ENCODE measurements around the gene AHCYL2.
"Not testable (repeated sequence)": the region's sequence is repeated elsewhere in the genome, so short reads cannot be mapped to it uniquely, and the experiment has no call there.

The AHCYL2 gene

DNA sequence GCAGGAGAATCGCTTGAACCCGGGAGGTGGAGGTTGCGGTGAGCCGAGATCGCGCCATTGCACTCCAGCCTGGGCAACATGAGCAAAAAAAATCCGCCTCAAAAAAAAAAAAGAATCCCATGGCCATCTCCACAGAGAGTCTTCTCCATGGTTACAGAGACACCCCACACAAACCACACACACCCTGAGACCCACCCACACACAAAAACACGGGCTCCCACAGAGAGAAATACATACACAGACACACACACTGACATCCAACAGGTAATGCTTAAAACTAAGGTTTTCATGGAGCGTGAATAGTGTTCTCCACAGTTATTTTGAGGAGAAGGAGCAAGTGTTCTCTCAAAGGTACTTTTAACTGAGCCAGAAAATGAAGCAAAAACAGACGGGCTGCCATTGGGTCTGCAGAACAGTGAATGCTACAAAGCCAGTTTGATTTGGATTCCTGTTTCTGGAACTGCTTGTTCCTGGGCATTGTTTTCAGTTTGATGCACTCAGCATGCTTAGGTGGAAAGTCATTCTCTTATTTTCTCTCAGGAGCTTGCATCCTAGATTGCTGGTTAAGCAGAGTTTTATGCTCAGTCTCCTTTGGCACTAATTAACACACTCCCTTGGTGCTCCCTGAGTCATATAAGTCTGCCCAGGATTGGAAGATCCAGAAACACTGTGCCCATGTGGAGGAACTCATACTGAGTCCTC is 15.4 kb downstream of the AHCYL2 start:
- no peak for DNase-seq
- Histone ChIP-seq H3K36me3 (no peaks in the 10 kb centered on the region), H3K27me3 (no peaks in the 10 kb centered on the region), H3K9me3 (no peaks in the 10 kb centered on the region), H3K4me3 (ENCODE audit: low read depth, low read length) (no peak overlapping the region), H3K4me1 (no peaks in the 10 kb centered on the region)
- TF ChIP-seq, protein P1, sequence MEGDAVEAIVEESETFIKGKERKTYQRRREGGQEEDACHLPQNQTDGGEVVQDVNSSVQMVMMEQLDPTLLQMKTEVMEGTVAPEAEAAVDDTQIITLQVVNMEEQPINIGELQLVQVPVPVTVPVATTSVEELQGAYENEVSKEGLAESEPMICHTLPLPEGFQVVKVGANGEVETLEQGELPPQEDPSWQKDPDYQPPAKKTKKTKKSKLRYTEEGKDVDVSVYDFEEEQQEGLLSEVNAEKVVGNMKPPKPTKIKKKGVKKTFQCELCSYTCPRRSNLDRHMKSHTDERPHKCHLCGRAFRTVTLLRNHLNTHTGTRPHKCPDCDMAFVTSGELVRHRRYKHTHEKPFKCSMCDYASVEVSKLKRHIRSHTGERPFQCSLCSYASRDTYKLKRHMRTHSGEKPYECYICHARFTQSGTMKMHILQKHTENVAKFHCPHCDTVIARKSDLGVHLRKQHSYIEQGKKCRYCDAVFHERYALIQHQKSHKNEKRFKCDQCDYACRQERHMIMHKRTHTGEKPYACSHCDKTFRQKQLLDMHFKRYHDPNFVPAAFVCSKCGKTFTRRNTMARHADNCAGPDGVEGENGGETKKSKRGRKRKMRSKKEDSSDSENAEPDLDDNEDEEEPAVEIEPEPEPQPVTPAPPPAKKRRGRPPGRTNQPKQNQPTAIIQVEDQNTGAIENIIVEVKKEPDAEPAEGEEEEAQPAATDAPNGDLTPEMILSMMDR (IDR thresholded peaks at IDR 0.05; ENCODE audit: low read depth, low read length), result no peak

- TF ChIP-seq, protein P1 (IDR thresholded peaks at IDR 0.05; ENCODE audit: low read depth, low read length), result no peak
- no peaks in the 10 kb centered on the region for H3K36me3 ChIP-seq
- no peaks in the 10 kb centered on the region for H3K4me1 ChIP-seq
- DNase-seq, result no peak
- H3K27me3 ChIP-seq, result no peaks in the 10 kb centered on the region
- H3K9me3 ChIP-seq, result no peaks in the 10 kb centered on the region
- no peak overlapping the region for H3K4me3 ChIP-seq (ENCODE audit: low read depth, low read length)
These were observed 19.4 kb downstream of the AHCYL2 start for GRCh38 chr7:129244220-129244619.

DNA sequence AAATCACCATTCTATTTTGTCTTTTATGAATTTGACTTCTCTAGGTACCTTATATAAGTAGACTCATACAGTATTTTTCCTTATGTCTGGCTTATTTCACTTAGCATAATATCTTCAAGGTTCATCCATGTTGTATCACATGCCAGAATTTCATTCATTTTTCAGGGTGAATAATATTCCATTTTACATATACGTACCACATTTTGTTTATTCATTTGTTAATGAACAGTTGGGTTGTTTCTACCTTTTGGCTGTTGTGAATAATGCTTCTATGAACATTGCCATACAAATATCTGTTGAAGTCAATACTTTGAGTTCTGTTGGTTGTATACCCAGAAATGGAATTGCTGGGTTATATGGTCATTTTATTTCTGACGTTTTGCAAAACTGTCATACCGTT is 20.7 kb downstream of the AHCYL2 start:
- TF ChIP-seq, protein P1 (IDR thresholded peaks at IDR 0.05; ENCODE audit: low read depth, low read length), result no peak
- DNase-seq, result no peak
- Histone ChIP-seq H3K4me3 (ENCODE audit: low read depth, low read length) (no peak overlapping the region), H3K27me3 (no peaks in the 10 kb centered on the region), H3K4me1 (no peaks in the 10 kb centered on the region), H3K9me3 (no peaks in the 10 kb centered on the region), H3K36me3 (no peaks in the 10 kb centered on the region)

DNA sequence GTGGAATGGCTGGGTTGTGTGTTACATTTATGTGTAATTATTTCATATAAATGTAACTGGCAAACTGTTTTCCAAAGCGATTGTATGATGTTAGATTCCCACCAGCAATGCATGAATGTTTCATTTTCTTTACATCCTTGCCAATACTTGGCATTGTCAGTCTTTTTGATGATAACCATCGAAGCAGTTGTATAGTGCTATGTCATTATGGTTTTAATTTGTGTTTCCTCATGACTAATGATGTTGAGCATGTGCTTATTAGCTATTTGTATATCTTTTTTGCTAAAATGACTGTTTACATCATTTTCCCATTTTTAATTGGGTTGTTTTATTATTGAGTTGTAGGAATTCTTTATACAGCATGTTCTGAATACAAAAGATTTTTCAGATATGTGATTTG is 22.3 kb downstream of the AHCYL2 start:
- Histone ChIP-seq H3K9me3 (no peaks in the 10 kb centered on the region), H3K27me3 (no peaks in the 10 kb centered on the region), H3K4me3 (ENCODE audit: low read depth, low read length) (no peak overlapping the region), H3K4me1 (no peaks in the 10 kb centered on the region), H3K36me3 (no peaks in the 10 kb centered on the region)
- TF ChIP-seq, protein P1 (IDR thresholded peaks at IDR 0.05; ENCODE audit: low read depth, low read length), result no peak
- no peak for DNase-seq

GRCh38 chr7:129252128-129252527 is 27.3 kb downstream of the AHCYL2 start:
- TF ChIP-seq, protein P1 (IDR thresholded peaks at IDR 0.05; ENCODE audit: low read depth, low read length), result no peak
- H3K27me3 ChIP-seq, result no peaks in the 10 kb centered on the region
- no peak for DNase-seq
- no peaks in the 10 kb centered on the region for H3K4me1 ChIP-seq
- no peaks in the 10 kb centered on the region for H3K36me3 ChIP-seq
- H3K4me3 ChIP-seq (ENCODE audit: low read depth, low read length), result no peak overlapping the region
- no peaks in the 10 kb centered on the region for H3K9me3 ChIP-seq

GRCh38 chr7:129252603-129253002 is 27.8 kb downstream of the AHCYL2 start:
- not testable (repeated sequence) for DNase-seq; H3K4me1 ChIP-seq; H3K36me3 ChIP-seq; H3K27me3 ChIP-seq; H3K9me3 ChIP-seq; H3K4me3 ChIP-seq (ENCODE audit: low read depth, low read length)
